Thyroid gland (tissue), 4 donors: ENCODE measurements around the gene TCF3. TPM values are rescaled to one million over a fixed set of nuclear protein-coding genes. Genes with fewer than 3 reads are reported as not detected.
"Not testable (repeated sequence)": the region's sequence is repeated elsewhere in the genome, so short reads cannot be mapped to it uniquely, and the experiment has no call there.

Experiments used
- DNase-seq, 2 donors: peaks; one replicate each; pipeline ENCODE4 v3.0.0-alpha.2; 2019
- H3K27ac ChIP-seq, 3 donors: fragments of 200-600 bp; sonication (generic); 1 replicate in 2 of 3; 2 replicates in 1 of 3; pipeline ENCODE4 v1.5.1; 2016 to 2019; ENCODE audit warnings: mild to moderate bottlenecking in 1 of 3, moderate library complexity in 1 of 3
- H3K27me3 ChIP-seq: fragments of 200-600 bp; sonication (generic); one replicate; pipeline ENCODE4 v1.5.1; 2019
- H3K36me3 ChIP-seq, 2 donors: fragments of 200-600 bp; sonication (generic); one replicate each; pipeline ENCODE4 v1.5.1; 2016 to 2019
- H3K4me1 ChIP-seq, 2 donors: fragments of 200-600 bp; sonication (generic); one replicate each; pipeline ENCODE4 v1.5.1; 2017 to 2019
- H3K4me3 ChIP-seq, 3 donors: fragments of 200-600 bp; sonication (generic); replicated peaks in 1 of 3; 1 replicate in 2 of 3; 2 replicates in 1 of 3; pipeline ENCODE4 v1.5.1; 2016; ENCODE audit warnings: mild to moderate bottlenecking in 1 of 3
- H3K9me3 ChIP-seq: fragments of 200-600 bp; sonication (generic); one replicate; pipeline ENCODE4 v1.5.1; 2017
- CTCF ChIP-seq, 6 experiments: fragments of 200-600 bp in 3 of 6; fragments of 450-650 bp in 3 of 6; sonication (generic) in 3 of 6; IDR thresholded peaks; one replicate each; pipeline ENCODE4 v1.5.1; 2016 to 2019; ENCODE audit warnings: antibody characterized with exemption in 6 of 6, mild to moderate bottlenecking in 2 of 6, inconsistent platforms in 1 of 6, moderate library complexity in 1 of 6
- POLR2A ChIP-seq, 2 donors: fragments of 450-650 bp; IDR thresholded peaks; one replicate each; pipeline ENCODE4 v1.6.1; 2017; ENCODE audit warnings: antibody characterized with exemption in 2 of 2, mild to moderate bottlenecking in 2 of 2, moderate library complexity in 1 of 2
- WGBS, 2 donors: methylation state at CpG; one replicate each; pipeline ENCODE4 v1.1.5; 2017; 5-methylcytosine and 5-hydroxymethylcytosine counted together
- intact Hi-C: fragments of 100-400 bp; cut with DNase I; formaldehyde crosslinking; loops from one replicate; pipeline ENCODE4 v1.15.1; 2023
- total RNA-seq, 4 donors: library from RNA; depleted of rRNA; stranded (reverse); fragments of >200 nt; gene quantifications; one replicate each; pipeline ENCODE4 v1.2.3, GENCODE V29; 2016

Gene TCF3
- total RNA-seq, 4 donors from 2014 or later = 28.6 to 70.6 (median 43.8) TPM

- H3K9me3 ChIP-seq = no peaks in the 10 kb centered on the region
- no peaks in the 10 kb centered on the region for H3K36me3 ChIP-seq
- DNase-seq = no peak
- WGBS, 2 donors = 86 to 89% methylated on average over 23 to 26 of the region's 29 CpGs
- H3K27me3 ChIP-seq = no peaks in the 10 kb centered on the region
- intact Hi-C loops = no loop called here
- TF ChIP-seq POLR2A (IDR thresholded peaks at IDR 0.05) = no peak
- no peak for TF ChIP-seq CTCF (IDR thresholded peaks at IDR 0.05)
- H3K4me1 ChIP-seq = peaks cover 30 to 32% of the 10 kb centered on the region in 2 donors
- no peak overlapping the region for H3K27ac ChIP-seq
- H3K4me3 ChIP-seq = no peak overlapping the region
Measured at GRCh38 chr19:1646659-1647453, 5.6 kb downstream of the TCF3 start.

DNA sequence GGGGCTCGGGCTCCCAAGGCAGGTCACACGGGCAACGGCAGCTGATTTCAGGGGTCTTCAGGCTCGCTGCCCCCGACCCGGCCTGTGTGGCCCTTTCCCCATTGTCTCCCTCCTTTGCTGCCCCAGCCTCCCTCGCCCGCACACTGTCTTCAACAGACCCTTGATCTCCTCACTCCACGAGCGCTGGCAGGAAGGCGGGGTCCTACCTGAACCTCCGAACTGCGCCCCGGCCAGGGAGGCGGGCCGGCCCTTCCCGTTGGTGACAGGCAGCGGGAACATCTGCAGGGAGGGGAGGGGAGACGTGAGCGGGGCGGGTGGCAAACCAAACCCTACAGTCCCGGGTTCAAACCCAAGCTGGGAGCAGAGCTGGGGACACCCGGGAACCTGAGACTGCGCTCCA, 6.3 kb downstream of the TCF3 start:
- Histone ChIP-seq H3K9me3 (no peaks in the 10 kb centered on the region), H3K4me1 (peaks cover 27 to 32% of the 10 kb centered on the region in 2 donors), H3K36me3 (no peaks in the 10 kb centered on the region), H3K27me3 (no peaks in the 10 kb centered on the region), H3K4me3 (no peak overlapping the region), H3K27ac (no peak overlapping the region)
- TF ChIP-seq CTCF (IDR thresholded peaks at IDR 0.05) = no peak
- no peak for TF ChIP-seq POLR2A (IDR thresholded peaks at IDR 0.05)
- no peak for DNase-seq
- WGBS, 2 donors = 92 to 94% methylated on average over 15 to 23 of the region's 24 CpGs
- intact Hi-C loops = no loop called here

- Histone ChIP-seq H3K4me3 (no peak overlapping the region), H3K9me3 (no peaks in the 10 kb centered on the region), H3K36me3 (no peaks in the 10 kb centered on the region), H3K4me1 (peaks cover 19 to 23% of the 10 kb centered on the region in 2 donors), H3K27ac (no peak overlapping the region), H3K27me3 (no peaks in the 10 kb centered on the region)
- no peak for TF ChIP-seq POLR2A (IDR thresholded peaks at IDR 0.05)
- no peak for TF ChIP-seq CTCF (IDR thresholded peaks at IDR 0.05)
- 95 to 96% methylated on average over 23 of the region's 23 CpGs for WGBS, 2 donors
- intact Hi-C loops = no loop called here
- DNase-seq = no peak
Measured at GRCh38 chr19:1645299-1645698, 7.1 kb downstream of the TCF3 start.

GRCh38 chr19:1644070-1644469, 8.3 kb downstream of the TCF3 start:
- H3K27me3 ChIP-seq = no peaks in the 10 kb centered on the region
- intact Hi-C loops = no loop called here
- WGBS, 2 donors = 90 to 97% methylated on average over 12 of the region's 16 CpGs
- no peak for DNase-seq
- H3K4me3 ChIP-seq = no peak overlapping the region
- H3K4me1 ChIP-seq = peaks cover 10 to 11% of the 10 kb centered on the region in 2 donors
- H3K36me3 ChIP-seq = no peaks in the 10 kb centered on the region
- no peaks in the 10 kb centered on the region for H3K9me3 ChIP-seq
- TF ChIP-seq CTCF (IDR thresholded peaks at IDR 0.05) = no peak
- no peak for TF ChIP-seq POLR2A (IDR thresholded peaks at IDR 0.05)
- no peak overlapping the region for H3K27ac ChIP-seq

DNA sequence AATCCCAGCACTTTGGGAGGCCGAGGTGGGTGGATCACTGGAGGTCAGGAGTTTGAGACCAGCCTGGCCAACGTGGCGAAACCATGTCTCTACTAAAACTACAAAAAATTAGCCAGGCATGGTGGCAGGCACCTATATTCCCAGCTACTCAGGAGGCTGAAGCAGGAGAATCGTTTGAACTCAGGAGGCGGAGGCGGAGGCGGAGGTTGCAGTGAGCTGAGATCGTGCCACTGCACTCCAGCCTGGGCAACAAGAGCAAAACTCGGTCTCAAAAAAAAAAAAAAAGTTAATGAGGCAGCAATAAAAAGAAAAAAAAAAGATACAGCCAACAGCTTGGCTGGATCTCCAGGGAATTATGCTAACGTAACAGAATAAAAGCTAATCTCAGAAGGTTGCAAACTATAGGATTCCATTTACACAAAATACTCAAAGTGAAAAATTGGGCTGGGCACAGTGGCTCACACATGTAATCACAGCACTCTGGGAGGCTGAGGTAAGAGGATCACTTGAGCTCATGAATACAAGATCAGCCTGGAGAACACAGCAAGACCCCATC, 11.4 kb downstream of the TCF3 start:
- 91 to 92% methylated on average over 10 of the region's 10 CpGs for WGBS, 2 donors
- H3K9me3 ChIP-seq, H3K27ac ChIP-seq, H3K27me3 ChIP-seq, DNase-seq, intact Hi-C loops, H3K4me3 ChIP-seq, H3K36me3 ChIP-seq, H3K4me1 ChIP-seq: not testable (repeated sequence)
